Measurements from ENCODE around the gene IRF4. TPM values are rescaled to one million over a fixed set of nuclear protein-coding genes. Genes with fewer than 3 reads are reported as not detected.

The IRF4 gene
- total RNA-seq, 3 donors from 2014 or later, result 2.8 to 10.5 (median 4.5) TPM

DNA sequence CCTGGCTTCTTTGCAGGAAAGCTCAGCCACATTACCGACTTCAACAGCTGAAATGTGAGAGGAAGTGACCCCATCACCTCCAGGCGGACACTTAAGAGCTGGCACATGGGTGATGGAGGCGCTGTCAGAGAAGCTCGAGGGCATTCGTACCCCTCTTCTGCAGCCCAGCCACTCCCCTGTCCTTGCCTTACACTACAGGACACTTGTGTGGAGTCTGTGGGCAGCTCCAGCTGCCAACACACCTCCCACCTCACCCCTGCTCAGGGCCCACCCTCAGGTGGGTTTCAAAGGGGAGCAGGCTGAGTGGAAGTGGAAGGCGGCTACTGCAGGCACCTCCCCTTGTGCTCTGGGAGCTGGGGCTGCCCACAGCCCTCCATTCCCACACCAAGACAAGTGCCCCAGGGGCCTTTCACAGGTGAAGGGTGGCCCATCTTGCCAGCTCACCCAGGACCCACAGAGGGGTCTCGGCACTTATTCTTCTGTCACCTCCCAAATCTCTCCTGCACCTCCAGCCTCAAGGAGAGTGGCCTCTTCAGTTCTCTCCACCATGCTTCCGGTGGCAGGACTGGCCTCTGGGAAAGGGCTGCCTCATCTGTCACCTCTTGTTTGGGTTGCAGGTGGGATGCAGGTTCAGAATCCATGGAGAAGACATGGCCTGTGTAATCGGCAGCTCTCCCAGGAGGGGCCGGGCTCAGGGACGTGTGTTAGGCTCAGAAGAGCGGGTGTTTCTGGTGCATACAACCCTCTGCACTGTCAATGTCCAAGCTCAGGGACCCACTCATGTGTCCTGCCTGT, 49.8 kb downstream of the IRF4 start:
- intact Hi-C loops (cut with DNase I, micrococcal nuclease), result no loop called here
- DNase-seq (no peak), ATAC-seq (no peak)
- Histone ChIP-seq H3K9me3 (no peaks in the 10 kb centered on the region), H3K4me1 (ENCODE audit: low read depth) (no peaks in the 10 kb centered on the region), H3K4me3 (no peak overlapping the region), H3K36me3 (ENCODE audit: low read depth) (no peaks in the 10 kb centered on the region)
- TF ChIP-seq, protein P1, sequence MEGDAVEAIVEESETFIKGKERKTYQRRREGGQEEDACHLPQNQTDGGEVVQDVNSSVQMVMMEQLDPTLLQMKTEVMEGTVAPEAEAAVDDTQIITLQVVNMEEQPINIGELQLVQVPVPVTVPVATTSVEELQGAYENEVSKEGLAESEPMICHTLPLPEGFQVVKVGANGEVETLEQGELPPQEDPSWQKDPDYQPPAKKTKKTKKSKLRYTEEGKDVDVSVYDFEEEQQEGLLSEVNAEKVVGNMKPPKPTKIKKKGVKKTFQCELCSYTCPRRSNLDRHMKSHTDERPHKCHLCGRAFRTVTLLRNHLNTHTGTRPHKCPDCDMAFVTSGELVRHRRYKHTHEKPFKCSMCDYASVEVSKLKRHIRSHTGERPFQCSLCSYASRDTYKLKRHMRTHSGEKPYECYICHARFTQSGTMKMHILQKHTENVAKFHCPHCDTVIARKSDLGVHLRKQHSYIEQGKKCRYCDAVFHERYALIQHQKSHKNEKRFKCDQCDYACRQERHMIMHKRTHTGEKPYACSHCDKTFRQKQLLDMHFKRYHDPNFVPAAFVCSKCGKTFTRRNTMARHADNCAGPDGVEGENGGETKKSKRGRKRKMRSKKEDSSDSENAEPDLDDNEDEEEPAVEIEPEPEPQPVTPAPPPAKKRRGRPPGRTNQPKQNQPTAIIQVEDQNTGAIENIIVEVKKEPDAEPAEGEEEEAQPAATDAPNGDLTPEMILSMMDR (IDR thresholded peaks at IDR 0.05), result no peak

GRCh38 chr6:443621-444159, 52.1 kb downstream of the IRF4 start:
- DNase-seq (no peak), ATAC-seq (no peak)
- intact Hi-C loops (cut with DNase I, micrococcal nuclease), result no loop called here
- Histone ChIP-seq H3K4me3 (no peak overlapping the region), H3K4me1 (ENCODE audit: low read depth) (no peaks in the 10 kb centered on the region), H3K9me3 (no peaks in the 10 kb centered on the region), H3K36me3 (ENCODE audit: low read depth) (no peaks in the 10 kb centered on the region)
- TF ChIP-seq, protein P1 (IDR thresholded peaks at IDR 0.05), result no peak

DNA sequence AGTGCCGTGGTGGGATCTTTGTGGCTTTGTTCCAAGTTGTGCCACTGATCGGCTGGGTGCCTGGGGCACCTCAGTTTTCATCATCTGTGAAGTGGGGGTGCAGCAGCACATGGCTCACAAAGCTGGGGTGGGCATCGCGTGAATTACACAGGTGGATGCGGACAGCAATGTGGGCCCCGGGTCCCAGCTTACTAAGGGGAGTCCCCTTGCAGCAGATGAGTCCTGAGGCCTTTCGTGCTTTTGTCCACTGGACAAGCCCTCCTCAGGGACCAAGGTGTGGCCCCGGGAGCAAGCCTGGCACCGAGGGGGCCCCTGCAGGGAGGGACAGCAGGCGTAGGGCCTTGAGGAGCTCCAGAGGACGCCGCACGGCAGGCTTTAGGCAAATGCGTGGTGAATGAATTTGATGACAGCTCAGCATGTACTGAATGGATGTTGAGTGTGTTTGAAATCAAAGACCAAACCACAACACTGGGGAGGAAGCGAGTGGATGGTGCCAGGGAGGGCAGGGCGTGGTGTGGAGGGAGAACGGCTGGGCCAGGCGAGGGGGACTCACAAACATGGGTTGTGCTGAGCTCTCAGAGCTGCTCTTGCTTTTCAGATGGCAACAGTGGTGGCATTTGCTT, 53.2 kb downstream of the IRF4 start:
- no peaks in the 10 kb centered on the region for H3K9me3 ChIP-seq
- no peak overlapping the region for H3K4me3 ChIP-seq
- no peaks in the 10 kb centered on the region for H3K4me1 ChIP-seq (ENCODE audit: low read depth)
- no peaks in the 10 kb centered on the region for H3K36me3 ChIP-seq (ENCODE audit: low read depth)
- TF ChIP-seq, protein P1 (IDR thresholded peaks at IDR 0.05), result no peak
- intact Hi-C loops (cut with DNase I, micrococcal nuclease), result no loop called here
- DNase-seq, result no peak
- peak; percentile 29 for ATAC-seq

- TF ChIP-seq, protein P1 (IDR thresholded peaks at IDR 0.05), result no peak
Observed at GRCh38 chr6:445571-446417, 54.2 kb downstream of the IRF4 start.

More at GRCh38 chr6:445571-446417, 54.2 kb downstream of the IRF4 start:
- Histone ChIP-seq H3K4me3 (no peak overlapping the region), H3K9me3 (no peaks in the 10 kb centered on the region), H3K36me3 (ENCODE audit: low read depth) (no peaks in the 10 kb centered on the region), H3K4me1 (ENCODE audit: low read depth) (no peaks in the 10 kb centered on the region)
- ATAC-seq (no peak), DNase-seq (no peak)
- intact Hi-C loops (cut with DNase I, micrococcal nuclease), result no loop called here
